WTC11 (cell line): ENCODE results near the gene XRCC1.

ENCODE experiments used
- ATF3 ChIP-seq: sonication (generic); formaldehyde crosslinking; conservative IDR thresholded peaks from 2 replicates; pipeline ENCODE4 v1.8.1; 2022; ENCODE audit warnings: mild to moderate bottlenecking, missing genetic modification reagents
- CTCF ChIP-seq: fragments of 200-600 bp; IDR thresholded peaks from 2 replicates; pipeline ENCODE4 v1.8.0; 2022; ENCODE audit warnings: antibody characterized with exemption
- E2F1 ChIP-seq: sonication (generic); formaldehyde crosslinking; IDR thresholded peaks from 2 replicates; pipeline ENCODE4 v1.8.0; 2022; ENCODE audit warnings: mild to moderate bottlenecking, missing genetic modification reagents
- E2F5 ChIP-seq: sonication (generic); formaldehyde crosslinking; IDR thresholded peaks from 2 replicates; pipeline ENCODE4 v1.8.1; 2022; ENCODE audit warnings: mild to moderate bottlenecking, moderate library complexity, missing genetic modification reagents
- ETV6 ChIP-seq: sonication (generic); formaldehyde crosslinking; IDR thresholded peaks from 2 replicates; pipeline ENCODE4 v1.8.1; 2022; ENCODE audit warnings: mild to moderate bottlenecking, missing genetic modification reagents
- KAT7 ChIP-seq: sonication (generic); formaldehyde crosslinking; IDR thresholded peaks from 2 replicates; pipeline ENCODE4 v1.8.1; 2023; ENCODE audit warnings: missing genetic modification reagents, mild to moderate bottlenecking, borderline replicate concordance
- MAX ChIP-seq: sonication (generic); formaldehyde crosslinking; IDR thresholded peaks from 2 replicates; pipeline ENCODE4 v1.8.0; 2022; ENCODE audit warnings: mild to moderate bottlenecking, missing genetic modification reagents
- NFYB ChIP-seq: sonication (generic); formaldehyde crosslinking; conservative IDR thresholded peaks from 2 replicates; pipeline ENCODE4 v1.8.0; 2022; ENCODE audit warnings: low read depth, missing genetic modification reagents
- ZNF423 ChIP-seq: fragments of 250-450 bp; sonication (Bioruptor Pico); IDR thresholded peaks from 2 replicates; pipeline ENCODE4 v2.1.2; 2022; ENCODE audit warnings: mild to moderate bottlenecking, moderate library complexity
- TF ChIP-seq, protein P1 (sequence below): sonication (generic); formaldehyde crosslinking; IDR thresholded peaks from 2 replicates; pipeline ENCODE4 v1.8.1; 2022; ENCODE audit warnings: low read depth, missing genetic modification reagents, borderline replicate concordance

GRCh38 chr19:43594710-43595604, 19.6 kb upstream of the XRCC1 start:
- TF ChIP-seq CTCF (peak; percentile 70), MAX (CRISPR knock-in tag) (no peak), NFYB (no peak), E2F5 (0 out of 2 replicates have a peak, but pooled peaks have one; percentile 30), ATF3 (CRISPR knock-in tag) (no peak), KAT7 (CRISPR knock-in tag) (peak; percentile 78), ZNF423 (CRISPR knock-in tag) (no peak), ETV6 (peak; percentile 52; the same call in 1 of the 2 replicates), E2F1 (CRISPR knock-in tag) (no peak)
- TF ChIP-seq, protein P1, sequence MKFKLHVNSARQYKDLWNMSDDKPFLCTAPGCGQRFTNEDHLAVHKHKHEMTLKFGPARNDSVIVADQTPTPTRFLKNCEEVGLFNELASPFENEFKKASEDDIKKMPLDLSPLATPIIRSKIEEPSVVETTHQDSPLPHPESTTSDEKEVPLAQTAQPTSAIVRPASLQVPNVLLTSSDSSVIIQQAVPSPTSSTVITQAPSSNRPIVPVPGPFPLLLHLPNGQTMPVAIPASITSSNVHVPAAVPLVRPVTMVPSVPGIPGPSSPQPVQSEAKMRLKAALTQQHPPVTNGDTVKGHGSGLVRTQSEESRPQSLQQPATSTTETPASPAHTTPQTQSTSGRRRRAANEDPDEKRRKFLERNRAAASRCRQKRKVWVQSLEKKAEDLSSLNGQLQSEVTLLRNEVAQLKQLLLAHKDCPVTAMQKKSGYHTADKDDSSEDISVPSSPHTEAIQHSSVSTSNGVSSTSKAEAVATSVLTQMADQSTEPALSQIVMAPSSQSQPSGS (CRISPR knock-in tag), result no peak
